ENCODE results near the gene PRKAR1A.

- no peak for TF ChIP-seq CTCF (IDR thresholded peaks at IDR 0.05)
- no peak for TF ChIP-seq POLR2AphosphoS5 (IDR thresholded peaks at IDR 0.05)
- TF ChIP-seq POLR2A (IDR thresholded peaks at IDR 0.05), result no peak
Measured at GRCh38 chr17:68564415-68565111, 52.3 kb downstream of the PRKAR1A start.

All from prostate gland (tissue), 2 donors.